CD4-positive, alpha-beta T cell treated with Interleukin-6 for 4 hours (primary cell): Measurements from ENCODE around the gene AFDN.

ENCODE experiments used
- DNase-seq: peaks from one replicate; pipeline ENCODE4 v3.0.0-alpha.2; 2020; ENCODE audit warnings: mixed read lengths

AFDN gene

DNA sequence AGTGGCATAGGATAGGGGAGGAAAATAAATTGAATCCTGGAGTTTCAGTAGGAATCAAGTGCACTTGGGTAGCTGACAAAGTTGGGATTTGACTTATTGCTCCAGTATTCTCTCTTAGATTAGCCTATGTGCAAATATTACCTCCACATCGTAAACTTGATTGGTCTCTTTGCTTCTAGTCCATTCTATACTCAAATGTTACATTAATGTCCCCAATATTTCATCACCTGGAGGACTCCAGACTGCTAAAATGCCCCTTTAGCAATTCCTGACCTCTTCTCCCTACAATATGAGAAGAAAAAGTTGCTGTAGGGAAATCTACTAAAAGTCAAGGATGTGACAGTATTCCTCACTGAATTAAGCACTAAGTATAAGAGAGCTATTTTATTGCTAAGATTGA lies 16.3 kb downstream of the AFDN start:
- DNase-seq, result no peak

DNA sequence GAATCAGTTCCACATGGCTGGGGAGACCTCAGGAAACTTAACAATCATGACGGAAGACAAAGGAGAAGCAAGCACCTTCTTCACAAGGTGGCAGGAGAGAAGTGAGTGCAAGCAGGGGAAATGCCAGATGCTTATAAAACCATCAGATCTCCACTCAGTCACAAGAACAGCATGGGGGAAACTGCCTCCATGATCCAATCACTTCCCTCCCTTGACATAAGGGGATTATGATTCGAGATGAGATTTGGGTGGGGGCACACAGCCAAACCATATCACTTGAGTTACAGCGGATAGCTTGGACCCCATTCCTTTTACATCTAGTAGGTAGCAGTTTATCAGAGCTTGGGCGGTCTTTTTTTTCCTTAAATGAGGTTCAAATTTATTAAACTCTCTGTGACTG lies 19.1 kb downstream of the AFDN start:
- DNase-seq, result no peak

DNA sequence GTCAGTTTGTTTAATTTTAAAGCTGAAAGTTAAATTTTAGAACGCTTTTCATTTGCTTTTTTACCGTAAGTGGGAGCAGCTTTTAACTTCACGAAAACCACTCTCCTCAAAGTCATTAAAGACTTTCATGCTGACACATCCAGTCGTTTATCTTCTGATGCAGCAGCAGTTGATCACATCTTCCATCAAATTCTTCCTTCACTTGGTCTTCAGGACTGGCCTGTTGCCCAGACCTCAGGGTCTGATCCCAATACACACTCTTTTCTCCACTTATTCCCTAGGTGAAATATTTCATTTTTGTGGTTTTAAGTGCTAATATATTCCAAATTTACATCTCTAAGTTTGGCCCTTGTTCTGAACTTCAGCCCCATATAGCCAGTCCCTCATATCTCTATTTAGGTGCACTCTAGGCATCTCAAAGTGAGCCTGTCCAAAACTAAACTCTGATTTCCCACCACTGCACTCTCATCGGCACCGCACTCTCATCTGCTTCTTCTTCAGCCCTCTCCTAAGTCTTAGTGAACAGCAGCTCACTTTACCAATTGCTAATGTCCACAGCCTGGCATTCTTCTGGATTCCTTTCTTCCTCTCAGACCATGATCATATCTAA lies 20.4 kb downstream of the AFDN start:
- no peak for DNase-seq

DNA sequence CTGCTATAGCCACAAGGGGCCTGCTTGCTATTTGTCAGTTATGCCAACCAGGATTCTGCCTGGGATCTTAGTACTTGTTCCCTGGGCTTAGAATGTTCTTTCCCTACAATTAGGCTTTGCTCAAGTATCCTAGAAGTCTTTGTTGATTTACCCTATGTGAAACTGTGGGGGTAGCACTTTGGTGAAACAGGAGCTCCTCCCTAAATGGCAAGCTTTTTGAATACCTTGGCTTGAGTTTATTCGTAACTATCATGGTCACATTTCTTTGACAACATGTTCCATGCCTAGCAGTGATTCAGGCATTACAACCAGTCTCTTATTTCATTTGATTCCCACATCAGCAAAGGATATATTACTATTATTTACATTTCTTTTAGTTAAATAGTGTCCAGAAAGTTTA lies 21.2 kb downstream of the AFDN start:
- no peak for DNase-seq

- no peak for DNase-seq
Observed at GRCh38 chr6:167848783-167849182, 22.1 kb downstream of the AFDN start.

DNA sequence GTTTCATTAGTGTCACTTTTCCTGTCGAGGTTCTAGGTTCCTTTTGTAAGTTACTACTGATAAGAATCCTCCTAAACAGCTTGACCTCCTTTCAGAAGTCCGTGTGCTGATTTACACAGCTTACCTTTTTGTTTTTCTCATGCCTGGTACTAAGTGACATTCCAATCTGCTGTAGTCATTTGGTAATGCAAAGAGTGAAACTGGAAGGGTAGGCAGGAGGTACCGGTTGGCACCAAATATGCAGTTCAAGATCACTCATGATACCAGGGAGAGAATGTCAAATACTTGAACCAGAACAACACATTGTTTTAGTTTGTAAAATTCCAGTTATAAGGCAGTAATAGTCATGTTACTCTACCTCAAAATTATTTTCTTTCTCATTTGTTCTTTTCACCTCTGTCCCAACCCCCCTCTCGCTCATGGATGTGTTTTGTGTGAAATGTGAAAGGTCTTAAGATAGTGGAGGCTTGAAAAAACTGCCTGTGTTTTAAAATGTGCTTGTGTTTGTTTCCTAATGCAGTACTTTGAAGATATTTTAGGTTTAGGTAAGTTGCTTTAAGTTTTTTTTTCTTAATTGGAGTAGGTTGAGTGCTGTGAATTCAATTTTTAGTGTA lies 23.2 kb downstream of the AFDN start:
- DNase-seq, result no peak

DNA sequence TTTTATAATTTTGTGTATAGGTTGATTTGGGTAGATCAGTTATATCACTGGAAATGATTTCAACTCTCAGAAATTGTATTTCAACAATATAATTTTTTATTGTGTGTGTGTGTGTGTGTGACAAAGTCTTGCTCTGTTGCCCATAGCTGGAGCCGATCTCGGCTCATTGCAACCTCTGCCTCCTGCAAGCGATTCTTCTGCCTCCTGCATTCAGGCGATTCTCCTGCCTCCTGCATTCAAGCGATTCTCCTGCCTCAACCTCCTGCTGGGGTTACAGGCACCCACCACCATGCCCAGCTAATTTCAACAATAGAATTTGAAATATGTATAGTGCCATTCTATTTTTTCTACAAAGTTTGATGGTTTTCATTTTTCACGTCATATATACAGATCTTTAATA lies 24.1 kb downstream of the AFDN start:
- DNase-seq, result no peak

DNA sequence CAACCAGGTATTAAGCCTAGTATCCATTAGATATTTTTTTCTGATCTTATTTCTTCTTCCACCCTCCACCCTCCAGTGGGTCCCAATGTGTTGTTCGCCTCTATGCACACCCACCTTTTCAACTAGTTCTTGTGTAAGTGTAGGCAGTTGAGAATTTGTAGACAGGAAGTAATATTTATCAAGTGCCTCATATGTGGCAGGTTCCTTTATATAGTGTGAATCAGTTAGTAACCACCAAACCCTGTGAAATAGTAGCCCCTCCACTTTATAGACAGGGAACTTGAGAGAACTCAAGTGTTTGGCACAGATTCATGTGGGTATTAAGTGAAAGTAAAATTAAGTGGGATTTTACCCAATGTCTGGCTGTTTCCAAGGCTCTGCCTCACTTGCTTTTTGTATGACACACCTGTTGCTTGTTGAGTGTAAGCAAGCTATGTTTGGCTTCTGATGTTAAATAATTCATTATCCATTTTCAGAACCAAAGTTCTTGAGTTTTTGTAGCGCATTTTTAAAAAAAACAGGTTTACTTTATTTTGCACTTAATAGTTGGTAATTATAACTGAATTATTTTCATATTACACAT lies 24.8 kb downstream of the AFDN start:
- no peak for DNase-seq

DNA sequence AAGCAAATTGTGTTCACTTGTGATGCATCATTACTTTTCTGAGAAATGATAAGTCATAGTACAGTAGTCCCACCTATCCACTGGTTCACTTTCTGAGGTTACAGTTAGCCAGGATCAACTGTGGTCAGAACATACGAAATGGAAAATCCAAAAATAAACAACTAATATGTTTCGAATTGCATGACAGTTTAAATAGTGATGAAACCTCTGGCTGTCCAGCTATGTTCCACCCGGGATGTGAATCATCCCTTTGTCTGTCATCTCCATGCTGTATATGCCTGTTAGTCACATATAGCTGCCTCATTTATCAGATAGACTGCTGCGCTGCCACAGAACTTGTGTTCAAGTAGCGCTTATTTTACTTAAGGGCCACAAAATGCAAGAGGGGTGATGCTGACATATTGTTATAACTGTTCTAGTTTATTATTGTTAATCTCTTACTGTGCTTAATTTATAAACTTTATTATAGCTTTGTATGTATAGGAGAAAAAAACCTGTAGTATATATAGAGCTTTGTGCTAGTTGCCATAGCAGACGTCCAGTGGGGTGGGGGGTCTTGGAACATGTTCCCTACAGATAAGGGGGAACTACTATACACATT lies 29.2 kb downstream of the AFDN start:
- DNase-seq, result no peak

- DNase-seq, result no peak
Observed at GRCh38 chr6:167856474-167856873, 29.8 kb downstream of the AFDN start.

GRCh38 chr6:167856999-167857660 lies 30.4 kb downstream of the AFDN start:
- DNase-seq, result no peak

- no peak for DNase-seq
Observed at GRCh38 chr6:167858086-167858591, 31.4 kb downstream of the AFDN start.

- DNase-seq, result no peak
Observed at GRCh38 chr6:167858842-167859664, 32.3 kb downstream of the AFDN start.

DNA sequence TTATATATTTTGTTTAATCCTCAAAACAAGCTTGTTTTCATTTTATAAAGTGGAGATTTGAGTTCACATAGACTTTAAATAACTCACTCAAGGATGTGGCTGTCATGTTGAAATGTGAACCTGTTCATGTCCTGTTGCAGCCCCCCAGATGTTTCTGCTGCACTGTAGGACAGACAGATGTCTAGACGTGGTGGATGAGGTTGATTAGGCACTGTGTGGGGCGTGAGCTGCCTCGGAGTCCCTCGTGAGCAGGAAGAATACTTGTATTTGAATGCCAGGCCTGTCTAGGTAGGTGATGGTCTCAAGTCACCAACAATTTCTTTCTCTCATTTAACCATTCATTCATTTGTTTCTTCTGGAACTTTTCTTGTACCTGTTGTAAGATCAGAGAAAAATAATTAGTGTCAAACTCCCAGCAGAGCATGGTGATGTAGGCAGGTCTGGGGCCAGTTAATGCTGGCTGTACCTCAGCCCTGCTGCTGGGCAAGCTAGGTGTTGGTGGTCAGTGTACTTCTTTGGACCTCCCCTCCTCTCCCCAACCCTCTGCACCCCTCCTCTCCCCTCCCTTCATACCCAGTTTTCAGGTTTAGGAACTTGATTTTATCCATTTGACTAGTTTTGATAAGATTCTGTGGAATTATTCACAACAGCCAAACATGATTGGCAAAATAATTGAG lies 34.0 kb downstream of the AFDN start:
- no peak for DNase-seq

GRCh38 chr6:167861424-167861823 lies 34.7 kb downstream of the AFDN start:
- DNase-seq, result no peak

DNA sequence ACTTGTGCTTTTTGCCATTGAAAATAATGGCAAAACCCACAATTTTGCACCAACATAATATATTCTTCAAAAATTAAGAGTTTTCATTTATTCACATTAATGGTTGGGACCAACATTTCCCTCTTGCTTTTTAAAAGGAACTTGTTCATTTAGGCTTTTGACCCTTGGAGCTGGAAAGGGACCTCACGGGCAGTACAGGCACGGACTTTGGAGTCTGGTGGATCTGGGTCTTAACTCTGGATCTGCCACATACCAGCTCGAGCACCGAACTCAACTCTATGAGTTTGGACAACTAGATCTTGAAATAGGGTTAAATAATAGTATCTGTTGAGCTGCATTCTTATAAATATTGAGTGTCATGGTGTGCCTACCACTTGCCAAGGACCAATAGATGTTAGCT lies 37.2 kb downstream of the AFDN start:
- no peak for DNase-seq

GRCh38 chr6:167866642-167867041 lies 39.9 kb downstream of the AFDN start:
- DNase-seq, result no peak

DNA sequence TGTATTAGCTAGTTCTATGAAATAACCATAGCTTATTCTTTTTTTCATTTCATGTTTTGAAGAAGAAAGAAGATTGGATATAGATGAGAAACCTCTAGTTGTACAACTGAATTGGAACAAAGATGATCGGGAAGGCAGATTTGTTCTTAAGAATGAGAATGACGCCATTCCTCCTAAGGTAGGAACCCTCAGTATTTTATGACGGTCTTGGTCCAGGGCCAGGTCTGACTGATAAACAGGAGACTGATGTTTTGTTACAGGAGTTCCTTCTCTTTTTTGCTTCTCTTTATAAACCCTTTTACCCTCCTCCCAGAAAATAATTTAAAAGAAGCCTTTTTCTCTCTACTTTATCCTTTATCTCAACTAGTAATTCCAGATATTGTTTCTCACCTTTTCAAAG lies 43.6 kb downstream of the AFDN start:
- no peak for DNase-seq

DNA sequence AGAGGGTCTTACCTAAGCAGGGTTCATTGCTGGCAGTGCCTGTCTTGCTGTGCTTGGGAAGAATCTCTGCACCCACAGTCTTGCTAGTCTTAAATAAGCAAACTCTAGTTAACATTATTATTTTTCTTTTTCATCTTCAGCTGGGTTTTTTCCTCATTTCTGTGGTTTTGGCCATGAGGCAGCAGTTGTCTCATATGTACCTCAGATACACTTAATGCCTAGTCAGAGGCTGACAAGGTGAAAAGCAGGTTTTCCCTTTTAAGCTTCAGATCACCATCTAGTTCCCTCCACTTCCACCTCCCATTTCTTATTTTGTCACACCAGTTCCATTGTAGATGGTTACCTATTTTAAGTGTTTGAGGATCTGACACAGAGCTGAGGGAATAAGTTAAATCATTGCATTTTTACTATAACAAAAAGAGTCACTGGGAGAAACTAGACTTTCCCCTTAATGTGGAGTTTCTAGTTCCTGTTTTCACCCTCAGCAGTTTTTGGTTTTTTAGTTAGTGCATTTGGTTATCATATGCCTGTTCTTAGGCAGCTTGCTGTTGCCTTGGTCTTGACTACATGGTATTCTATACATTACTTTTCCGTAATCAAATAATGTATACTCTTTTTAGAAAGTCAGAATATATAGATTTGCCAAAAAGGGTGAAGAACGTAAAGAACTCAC lies 46.0 kb downstream of the AFDN start:
- no peak for DNase-seq

GRCh38 chr6:167877994-167878779 lies 51.5 kb downstream of the AFDN start:
- no peak for DNase-seq

- DNase-seq, result no peak
Observed at GRCh38 chr6:167879612-167880011, 52.9 kb downstream of the AFDN start.
